Measurements from ENCODE around the gene BIN1. TPM values are rescaled to one million over a fixed set of nuclear protein-coding genes. Genes with fewer than 3 reads are reported as not detected.

The BIN1 gene
- polyA plus RNA-seq, 1 donor from 2014 or later = 61.9 TPM

- Histone ChIP-seq H3K4me2 (ENCODE audit: low read length) (no peak overlapping the region), H3K27me3 (ENCODE audit: insufficient read depth, low read depth, low read length) (no peaks in the 10 kb centered on the region), H4K20me1 (ENCODE audit: insufficient read depth) (no peaks in the 10 kb centered on the region), H3K4me3 (ENCODE audit: low read length) (no peak overlapping the region), H3K9me3 (ENCODE audit: low read length) (no peaks in the 10 kb centered on the region), H2AFZ (ENCODE audit: low read depth, low read length) (no peak overlapping the region), H3F3A (ENCODE audit: insufficient read depth, low read length, poor library complexity, severe bottlenecking) (no peaks in the 10 kb centered on the region), H3K9ac (ENCODE audit: low read length) (no peak overlapping the region), H3K9me2 (ENCODE audit: insufficient read depth, low read length) (no peaks in the 10 kb centered on the region), H3K36me3 (ENCODE audit: insufficient read depth, low read length) (no peaks in the 10 kb centered on the region), H3K79me2 (replicated peaks; ENCODE audit: insufficient read depth, low read length) (no peaks in the 10 kb centered on the region), H3K27ac (ENCODE audit: low read length) (no peak overlapping the region)
- TF ChIP-seq EZH2 (IDR thresholded peaks at IDR 0.05; ENCODE audit: borderline replicate concordance, insufficient read depth, low read length, poor library complexity, severe bottlenecking) (no peak), POLR2AphosphoS5 (IDR thresholded peaks at IDR 0.05) (no peak), CTCF (IDR thresholded peaks at IDR 0.05; ENCODE audit: poor library complexity, severe bottlenecking) (no peak), EP300 (conservative IDR thresholded peaks at IDR 0.05; ENCODE audit: poor library complexity, severe bottlenecking) (no peak), REST (IDR thresholded peaks at IDR 0.05; ENCODE audit: borderline replicate concordance) (no peak), TAF1 (IDR thresholded peaks at IDR 0.05; ENCODE audit: low read depth) (no peak), SMC3 (conservative IDR thresholded peaks at IDR 0.05; ENCODE audit: poor library complexity) (no peak), MXI1 (conservative IDR thresholded peaks at IDR 0.05; ENCODE audit: poor library complexity, severe bottlenecking) (no peak), RAD21 (conservative IDR thresholded peaks at IDR 0.05) (no peak)
These were observed 84.1 kb downstream of the BIN1 start for GRCh38 chr2:127022817-127023216.

GRCh38 chr2:127020536-127020935 is 86.4 kb downstream of the BIN1 start:
- H3K79me2 ChIP-seq (replicated peaks; ENCODE audit: insufficient read depth, low read length) = no peaks in the 10 kb centered on the region
- no peak overlapping the region for H3K9ac ChIP-seq (ENCODE audit: low read length)
- H3K9me3 ChIP-seq (ENCODE audit: low read length) = no peaks in the 10 kb centered on the region
- H3K27ac ChIP-seq (ENCODE audit: low read length) = no peak overlapping the region
- no peaks in the 10 kb centered on the region for H4K20me1 ChIP-seq (ENCODE audit: insufficient read depth)
- no peaks in the 10 kb centered on the region for H3F3A ChIP-seq (ENCODE audit: insufficient read depth, low read length, poor library complexity, severe bottlenecking)
- no peaks in the 10 kb centered on the region for H3K9me2 ChIP-seq (ENCODE audit: insufficient read depth, low read length)
- no peak overlapping the region for H2AFZ ChIP-seq (ENCODE audit: low read depth, low read length)
- no peak for TF ChIP-seq EP300 (conservative IDR thresholded peaks at IDR 0.05; ENCODE audit: poor library complexity, severe bottlenecking)
- TF ChIP-seq REST (IDR thresholded peaks at IDR 0.05; ENCODE audit: borderline replicate concordance) = no peak
- no peak for TF ChIP-seq RAD21 (conservative IDR thresholded peaks at IDR 0.05)
- TF ChIP-seq SMC3 (conservative IDR thresholded peaks at IDR 0.05; ENCODE audit: poor library complexity) = no peak
- no peak for TF ChIP-seq POLR2AphosphoS5 (IDR thresholded peaks at IDR 0.05)
- no peak overlapping the region for H3K4me2 ChIP-seq (ENCODE audit: low read length)
- no peak overlapping the region for H3K4me3 ChIP-seq (ENCODE audit: low read length)
- H3K27me3 ChIP-seq (ENCODE audit: insufficient read depth, low read depth, low read length) = no peaks in the 10 kb centered on the region
- H3K36me3 ChIP-seq (ENCODE audit: insufficient read depth, low read length) = no peaks in the 10 kb centered on the region
